DND-41 (cell line): ENCODE results near the gene MT1E.

Experiments used
- EZH2 ChIP-seq: IDR thresholded peaks from 3 replicates; pipeline ENCODE4 v1.6.1; 2012; ENCODE audit warnings: borderline replicate concordance, low read depth, mild to moderate bottlenecking, moderate library complexity, low read length, inconsistent platforms; ENCODE audit not compliant: severe bottlenecking
- TF ChIP-seq, protein P1 (sequence below): IDR thresholded peaks from 2 replicates; pipeline ENCODE4 v1.5.1; 2012; ENCODE audit warnings: borderline replicate concordance, low read length, moderate library complexity, mild to moderate bottlenecking; ENCODE audit not compliant: poor library complexity, severe bottlenecking; ENCODE audit errors: extremely low read depth

DNA sequence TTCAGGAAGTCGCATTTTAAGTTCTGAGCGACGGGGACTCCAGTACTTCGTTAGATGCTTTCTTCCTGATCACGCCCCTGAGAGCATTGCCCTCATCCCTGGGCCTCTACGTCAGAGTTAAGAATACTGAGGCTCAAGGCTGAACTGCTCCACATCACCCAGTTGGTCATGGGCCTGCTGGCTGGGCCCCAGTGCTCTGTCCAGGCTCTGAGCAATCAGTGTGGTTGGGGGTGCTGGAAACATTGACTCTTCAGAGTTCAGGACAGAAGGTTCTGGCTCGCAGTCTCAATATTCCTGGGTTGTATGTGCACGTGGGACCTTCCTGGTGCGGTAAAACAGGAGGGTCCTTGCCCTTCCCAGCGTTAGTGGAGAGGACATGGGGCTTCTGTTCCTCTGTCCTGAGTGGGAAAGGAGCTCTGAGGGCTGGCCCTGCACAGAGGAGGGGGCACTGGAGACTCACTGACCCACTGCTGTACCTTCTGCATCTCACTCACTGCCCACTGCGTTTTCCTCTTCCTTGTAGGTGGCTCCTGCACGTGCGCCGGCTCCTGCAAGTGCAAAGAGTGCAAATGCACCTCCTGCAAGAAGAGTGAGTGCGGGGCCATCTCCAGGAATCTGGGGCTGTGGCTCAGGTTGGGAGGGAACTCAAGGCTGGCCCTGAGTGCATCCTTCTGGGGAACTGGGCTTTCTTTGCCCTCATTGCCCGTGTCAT is 518 bp downstream of the MT1E start:
- TF ChIP-seq, protein P1, sequence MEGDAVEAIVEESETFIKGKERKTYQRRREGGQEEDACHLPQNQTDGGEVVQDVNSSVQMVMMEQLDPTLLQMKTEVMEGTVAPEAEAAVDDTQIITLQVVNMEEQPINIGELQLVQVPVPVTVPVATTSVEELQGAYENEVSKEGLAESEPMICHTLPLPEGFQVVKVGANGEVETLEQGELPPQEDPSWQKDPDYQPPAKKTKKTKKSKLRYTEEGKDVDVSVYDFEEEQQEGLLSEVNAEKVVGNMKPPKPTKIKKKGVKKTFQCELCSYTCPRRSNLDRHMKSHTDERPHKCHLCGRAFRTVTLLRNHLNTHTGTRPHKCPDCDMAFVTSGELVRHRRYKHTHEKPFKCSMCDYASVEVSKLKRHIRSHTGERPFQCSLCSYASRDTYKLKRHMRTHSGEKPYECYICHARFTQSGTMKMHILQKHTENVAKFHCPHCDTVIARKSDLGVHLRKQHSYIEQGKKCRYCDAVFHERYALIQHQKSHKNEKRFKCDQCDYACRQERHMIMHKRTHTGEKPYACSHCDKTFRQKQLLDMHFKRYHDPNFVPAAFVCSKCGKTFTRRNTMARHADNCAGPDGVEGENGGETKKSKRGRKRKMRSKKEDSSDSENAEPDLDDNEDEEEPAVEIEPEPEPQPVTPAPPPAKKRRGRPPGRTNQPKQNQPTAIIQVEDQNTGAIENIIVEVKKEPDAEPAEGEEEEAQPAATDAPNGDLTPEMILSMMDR = no peak
- TF ChIP-seq EZH2 = no peak
